IPS DF 19.7 (cell line): ENCODE results near the gene LILRB3.
"Not testable (repeated sequence)": the region's sequence is repeated elsewhere in the genome, so short reads cannot be mapped to it uniquely, and the experiment has no call there.

Experiments
- DNase-seq: peaks from one replicate; pipeline ENCODE4 v3.0.0-alpha.2; 2013; ENCODE audit warnings: low read depth, low spot score

Gene LILRB3

DNA sequence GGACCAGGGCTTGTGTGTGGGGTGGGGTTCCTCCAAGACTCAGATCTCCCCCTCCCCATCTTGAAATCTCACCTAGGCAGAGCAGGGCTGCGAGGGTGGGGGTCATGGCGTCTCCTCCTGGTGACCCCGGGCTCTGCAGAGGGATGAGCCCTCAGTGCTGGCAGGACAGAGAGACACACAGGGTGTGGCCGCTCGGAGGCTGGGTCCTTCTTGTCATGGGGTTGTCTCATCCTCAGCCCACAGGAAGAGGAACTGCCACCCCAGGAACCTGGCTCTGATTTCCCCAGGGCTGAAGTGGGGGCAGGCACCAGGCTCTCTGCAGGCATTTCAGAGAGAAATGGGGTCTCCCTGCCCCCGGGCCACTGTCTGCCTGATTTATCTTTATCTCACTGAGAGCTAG is 19.8 kb upstream of the LILRB3 start, which contains the start of gene LILRA6:
LILRA6 (minus strand) TSS at position 145 of the 400 bp plus-strand sequence.
- DNase-seq = not testable (repeated sequence)

DNA sequence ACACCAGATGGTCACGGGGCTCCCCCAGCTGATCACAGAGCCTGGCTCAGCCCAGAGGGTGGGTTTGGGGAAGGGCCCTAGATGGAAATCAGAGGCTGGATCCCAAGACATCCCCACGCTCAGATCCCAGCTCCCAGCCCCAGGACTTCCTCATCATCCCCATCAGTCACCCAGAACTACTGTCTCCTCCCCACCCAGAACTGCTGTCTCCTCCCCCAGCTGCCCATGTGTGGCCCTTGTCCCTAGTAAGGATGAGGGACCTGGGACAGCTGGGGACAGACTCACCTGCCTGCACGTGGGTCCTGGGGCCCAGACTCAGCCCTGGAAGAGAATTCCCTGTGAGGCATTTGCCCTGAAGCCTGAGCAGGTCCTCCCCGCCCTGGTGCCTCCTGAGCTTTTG is 19.4 kb upstream of the LILRB3 start:
- DNase-seq = not testable (repeated sequence)

DNA sequence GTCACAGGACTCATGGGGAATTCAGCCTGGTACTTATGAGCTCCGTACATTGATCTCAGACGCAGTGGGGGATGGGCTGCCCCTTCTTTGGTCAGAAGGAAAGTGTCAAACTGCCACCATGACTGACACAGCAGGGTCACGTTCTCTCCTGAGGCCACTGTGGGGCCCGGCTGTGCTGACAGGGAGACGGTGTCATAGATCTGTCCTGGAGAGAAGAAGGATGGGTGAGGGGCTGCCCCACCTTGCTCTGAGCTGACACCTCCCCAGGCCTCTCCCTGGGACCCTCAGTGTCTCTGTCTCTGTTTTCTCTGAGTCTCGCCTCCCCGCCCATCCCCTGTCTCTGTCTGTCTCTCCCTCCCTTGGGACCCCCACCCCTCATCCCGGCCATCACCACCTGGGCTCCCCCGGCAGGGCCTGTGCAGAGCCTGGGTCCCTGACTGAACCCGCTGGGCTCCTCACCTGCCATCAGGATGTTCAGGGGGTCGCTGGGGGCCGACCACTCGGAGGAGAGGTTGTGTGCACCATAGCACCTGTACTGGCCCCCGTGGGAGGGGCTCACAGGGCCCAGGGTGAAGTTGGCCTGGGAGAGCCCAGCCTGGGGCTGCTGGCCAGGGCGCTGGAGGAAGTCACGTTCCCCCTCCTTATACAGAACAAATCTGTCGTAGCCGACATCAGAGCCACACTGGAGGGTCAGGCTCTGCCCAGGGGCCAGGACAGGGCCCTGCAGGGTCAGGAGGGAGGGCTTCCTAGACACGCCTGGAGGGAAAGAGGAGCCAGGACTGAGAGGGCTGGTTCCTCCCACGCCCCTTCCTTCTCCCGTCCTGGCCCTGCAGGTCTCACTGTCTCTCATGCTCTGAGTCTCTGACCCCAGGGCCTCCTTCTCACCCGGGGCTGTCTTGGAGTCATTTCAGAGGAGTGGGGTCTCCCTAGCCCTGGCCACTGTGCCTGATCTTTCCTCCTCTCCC is 17.8 kb upstream of the LILRB3 start:
- not testable (repeated sequence) for DNase-seq

DNA sequence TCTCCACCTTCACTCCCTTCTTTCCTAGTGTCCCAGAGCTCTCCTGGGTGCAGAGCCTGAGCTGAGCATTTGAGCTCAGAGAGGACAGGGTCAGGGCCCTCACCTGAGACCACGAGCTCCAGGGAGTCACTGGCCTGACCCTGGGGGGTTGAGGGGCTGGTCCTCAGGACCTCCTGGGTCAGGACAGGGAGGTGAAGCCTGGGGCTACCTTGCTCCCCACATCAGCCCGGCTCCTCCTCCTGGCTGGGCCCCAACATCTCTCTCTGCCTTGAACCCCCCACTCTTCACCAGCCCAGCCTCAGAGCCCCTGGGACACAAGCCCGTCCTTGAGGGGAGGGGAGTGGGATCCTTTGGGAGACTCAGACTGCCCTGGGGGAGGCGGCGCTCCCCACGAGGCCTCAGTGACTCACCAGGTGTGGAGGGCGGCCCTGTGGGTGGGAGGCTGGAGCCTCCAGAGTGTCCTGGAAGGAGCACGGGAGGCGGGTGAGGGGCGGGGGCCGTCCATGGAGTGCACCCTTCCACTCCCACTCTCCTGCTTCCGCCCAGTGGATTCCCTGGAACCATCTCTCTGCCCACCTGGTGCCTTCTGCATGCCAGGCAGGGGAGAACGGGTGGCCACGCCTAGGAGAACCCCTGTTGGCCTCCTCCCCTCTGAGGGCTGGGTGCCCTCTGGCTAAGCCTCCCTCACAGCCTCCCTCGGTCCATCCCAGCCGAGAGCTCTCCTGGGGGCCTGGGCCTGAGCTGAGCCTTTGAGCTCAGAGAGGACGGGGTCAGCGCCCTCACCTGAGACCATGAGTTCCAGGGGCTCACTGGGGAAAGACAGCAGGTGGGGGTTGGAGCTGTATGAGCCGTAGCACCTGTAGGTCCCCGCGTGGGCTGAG is 16.9 kb upstream of the LILRB3 start:
- not testable (repeated sequence) for DNase-seq

DNA sequence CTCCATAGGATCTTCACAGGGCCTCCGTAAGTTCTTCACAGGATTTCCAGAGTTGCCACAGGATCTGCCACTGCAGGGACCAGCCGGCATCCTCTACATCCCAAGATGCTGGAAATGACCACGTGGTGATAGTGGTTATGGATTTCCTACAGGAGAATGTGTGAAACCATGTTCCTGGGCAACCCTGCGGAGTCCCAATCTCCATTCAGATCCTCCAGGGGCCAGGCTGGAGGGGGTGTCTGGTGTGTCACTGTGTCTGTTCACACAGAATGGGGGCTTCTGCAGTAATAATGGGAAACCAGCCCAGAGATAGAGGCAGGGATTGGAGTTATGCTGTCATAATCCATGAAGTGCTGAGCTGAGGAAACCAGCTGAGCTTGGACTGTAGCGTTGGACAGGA is 11.1 kb upstream of the LILRB3 start:
- no peak for DNase-seq

DNA sequence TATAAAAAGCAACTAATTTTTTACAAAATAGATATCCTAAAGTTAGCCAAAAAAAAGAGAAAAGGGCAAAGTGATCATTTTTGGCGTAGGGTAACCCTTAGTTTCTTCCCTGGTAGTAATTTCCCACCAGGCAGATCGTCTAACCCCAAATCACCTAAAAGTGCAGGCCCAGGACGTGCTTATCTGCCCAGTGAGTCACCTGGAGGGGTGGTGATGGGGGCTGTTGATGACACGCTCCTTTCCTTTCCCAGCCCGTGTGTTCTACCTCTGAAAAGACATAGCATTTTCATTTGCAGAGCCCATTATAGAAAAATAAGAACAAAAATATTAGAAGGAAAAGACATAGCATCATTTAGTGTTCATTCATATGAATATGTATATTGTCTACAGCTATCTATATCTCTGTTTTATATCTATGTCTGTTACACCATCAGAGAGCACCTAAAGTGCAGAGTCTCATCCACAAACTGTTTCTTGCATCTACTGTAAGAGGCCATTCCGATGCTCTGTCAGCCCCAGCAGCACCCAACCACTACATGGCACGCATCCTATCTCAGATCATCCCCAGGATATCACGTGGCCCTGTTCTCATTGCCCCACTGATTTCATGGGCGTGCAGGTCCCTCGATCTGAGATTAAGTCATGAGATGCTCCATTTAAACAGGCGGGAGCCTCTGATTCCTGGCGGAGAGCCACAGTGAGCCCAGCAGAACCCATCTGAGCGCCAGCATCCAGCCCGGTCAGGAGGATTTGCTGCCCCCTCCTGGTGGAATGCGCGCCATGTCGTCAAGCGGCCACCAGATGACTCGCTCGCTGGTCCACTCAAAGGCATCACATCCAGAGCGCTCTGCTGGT is 8.5 kb upstream of the LILRB3 start:
- no peak for DNase-seq

DNA sequence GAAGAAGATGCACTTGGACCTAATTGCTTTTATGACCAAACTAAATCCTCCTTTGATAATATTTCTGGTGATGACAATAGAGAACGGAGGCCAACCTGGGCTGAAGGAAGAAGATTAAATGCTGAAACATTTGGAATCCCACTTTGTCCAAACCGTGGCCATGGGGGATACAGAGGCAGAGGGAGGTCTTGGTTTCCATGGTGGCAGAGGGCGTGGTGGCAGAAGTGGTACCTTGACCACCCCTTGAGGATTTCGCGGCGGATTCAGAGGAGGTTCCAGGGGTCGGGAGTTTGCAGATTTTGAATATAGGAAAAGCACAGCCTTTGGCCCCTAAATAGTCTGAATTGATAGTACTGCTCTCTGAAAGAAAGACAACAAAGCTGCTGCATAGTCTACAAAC is 7.2 kb upstream of the LILRB3 start:
- no peak for DNase-seq

DNA sequence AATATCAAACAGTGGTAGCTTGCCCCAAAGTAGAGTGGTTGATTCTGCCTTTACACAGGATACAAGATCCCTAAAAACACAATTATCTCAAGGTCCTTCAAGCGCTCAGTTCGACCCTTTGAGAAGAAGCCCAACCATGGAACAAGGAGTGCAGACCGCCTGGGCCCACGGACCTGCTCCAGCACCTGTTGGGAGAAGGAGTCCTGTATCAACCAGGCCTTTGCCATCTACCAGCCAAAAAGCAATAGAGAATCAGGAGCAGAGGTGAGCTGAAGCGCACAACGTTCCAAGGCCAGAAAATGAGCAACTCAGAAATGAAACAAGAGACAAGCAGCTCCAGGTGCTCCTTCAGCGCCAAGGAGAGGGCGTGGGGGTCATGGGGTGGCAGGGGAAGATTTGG is 6.3 kb upstream of the LILRB3 start:
- DNase-seq = no peak

DNA sequence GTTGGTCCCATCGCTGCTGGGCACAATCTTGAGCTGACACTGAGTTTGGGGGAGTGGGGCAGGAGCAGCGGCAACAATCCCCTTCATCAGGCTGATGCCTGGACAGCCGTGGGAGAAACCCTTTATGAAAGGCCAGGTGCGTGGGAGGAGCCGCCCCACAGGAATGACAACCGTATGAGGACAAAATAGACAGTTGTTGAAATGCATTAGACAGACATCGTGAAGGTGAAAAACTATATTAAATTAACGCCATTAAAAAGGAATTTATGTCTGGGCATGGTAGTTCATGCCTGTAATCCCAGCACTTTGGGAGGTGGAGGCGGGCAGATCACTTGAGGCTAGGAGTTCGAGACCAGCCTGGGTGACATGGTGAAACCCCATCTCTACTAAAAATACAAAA is 1.8 kb upstream of the LILRB3 start:
- DNase-seq = not testable (repeated sequence)

DNA sequence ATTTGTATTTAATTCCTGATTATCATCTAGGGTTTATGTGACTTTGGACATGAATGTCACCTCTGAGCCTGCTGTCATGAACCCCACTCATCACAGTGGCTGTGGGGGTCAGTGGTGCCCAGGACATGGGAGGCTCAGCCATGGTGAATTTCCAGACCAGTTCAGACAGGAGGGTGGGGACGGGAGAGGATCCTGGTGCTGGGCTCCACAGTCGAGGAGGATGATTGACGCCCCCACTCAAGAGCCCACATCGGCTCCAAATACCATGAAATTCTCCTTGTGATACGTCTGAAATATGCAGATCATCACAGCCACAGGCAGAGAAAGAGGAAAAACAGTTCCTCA is 1.1 kb upstream of the LILRB3 start:
- DNase-seq = not testable (repeated sequence)

DNA sequence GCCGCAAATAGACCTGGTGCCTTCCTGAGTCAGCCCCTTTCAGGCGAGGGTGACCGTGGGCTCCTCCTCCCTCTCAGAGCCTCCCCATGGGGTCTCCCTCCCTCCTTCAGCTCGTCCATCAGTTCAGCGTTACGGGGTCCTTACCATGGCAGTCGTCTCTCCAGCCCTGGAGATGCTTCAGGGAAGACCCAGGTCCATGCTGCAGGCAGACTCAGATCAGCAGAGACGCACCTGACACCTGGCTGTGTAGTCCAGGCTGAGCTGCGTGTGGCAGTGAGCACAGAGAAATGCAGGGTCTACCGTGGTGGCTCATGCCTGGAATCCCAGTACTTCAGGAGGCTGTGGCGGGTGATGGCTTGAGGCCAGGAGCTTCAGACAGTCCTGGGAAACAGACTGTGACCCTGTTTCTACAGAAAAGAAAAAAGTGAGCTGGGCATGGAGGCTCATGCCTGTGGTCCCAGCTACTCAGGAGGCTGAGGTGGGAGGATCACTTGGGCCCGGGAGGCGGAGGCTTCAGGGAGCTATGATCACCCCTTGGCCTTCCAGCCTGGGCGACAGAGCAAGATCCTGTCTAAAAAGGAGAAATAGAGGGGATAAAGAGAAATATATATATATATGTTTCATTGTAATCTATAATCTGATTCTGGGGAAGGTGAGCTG is 600 bp upstream of the LILRB3 start:
- not testable (repeated sequence) for DNase-seq

DNA sequence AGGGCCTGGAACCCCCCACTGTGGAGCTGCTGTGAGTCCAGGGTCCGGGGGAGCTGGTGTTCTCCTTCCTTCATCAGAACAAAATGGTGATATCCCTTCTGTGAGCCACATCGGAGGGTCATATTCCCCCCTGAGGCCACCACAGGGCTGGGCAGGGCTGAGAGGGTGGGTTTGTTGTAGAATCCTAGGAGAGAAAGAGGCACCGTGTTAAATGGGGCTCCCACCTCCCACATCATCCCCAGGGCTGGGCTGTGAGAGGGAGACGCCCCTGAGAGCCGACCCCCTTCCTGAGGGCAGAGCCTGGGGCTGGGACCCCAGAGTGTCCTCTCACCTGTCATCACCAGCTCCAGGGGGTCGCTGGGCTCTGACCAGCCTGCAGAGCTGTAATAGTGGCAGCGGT is 860 bp downstream of the LILRB3 start:
- not testable (repeated sequence) for DNase-seq

DNA sequence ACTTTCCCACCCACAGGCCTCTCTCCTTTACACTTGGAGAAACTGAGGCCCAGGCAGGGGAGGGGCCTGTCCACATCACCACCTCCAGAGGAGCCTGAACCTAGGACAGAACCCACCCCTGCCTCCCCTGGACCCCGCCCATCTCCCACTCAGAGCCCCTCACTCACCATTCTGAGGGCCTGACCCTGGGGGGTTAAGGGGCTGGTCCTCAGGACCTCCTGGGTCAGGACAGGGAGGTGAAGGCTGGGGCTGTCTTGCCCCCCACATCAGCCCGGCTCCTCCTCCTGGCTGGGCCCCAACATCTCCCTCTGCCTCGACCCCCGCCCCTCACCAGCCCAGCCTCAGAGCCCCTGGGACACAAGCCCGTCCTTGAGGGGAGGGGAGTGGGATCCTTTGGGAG is 3.1 kb downstream of the LILRB3 start:
- DNase-seq = not testable (repeated sequence)

DNA sequence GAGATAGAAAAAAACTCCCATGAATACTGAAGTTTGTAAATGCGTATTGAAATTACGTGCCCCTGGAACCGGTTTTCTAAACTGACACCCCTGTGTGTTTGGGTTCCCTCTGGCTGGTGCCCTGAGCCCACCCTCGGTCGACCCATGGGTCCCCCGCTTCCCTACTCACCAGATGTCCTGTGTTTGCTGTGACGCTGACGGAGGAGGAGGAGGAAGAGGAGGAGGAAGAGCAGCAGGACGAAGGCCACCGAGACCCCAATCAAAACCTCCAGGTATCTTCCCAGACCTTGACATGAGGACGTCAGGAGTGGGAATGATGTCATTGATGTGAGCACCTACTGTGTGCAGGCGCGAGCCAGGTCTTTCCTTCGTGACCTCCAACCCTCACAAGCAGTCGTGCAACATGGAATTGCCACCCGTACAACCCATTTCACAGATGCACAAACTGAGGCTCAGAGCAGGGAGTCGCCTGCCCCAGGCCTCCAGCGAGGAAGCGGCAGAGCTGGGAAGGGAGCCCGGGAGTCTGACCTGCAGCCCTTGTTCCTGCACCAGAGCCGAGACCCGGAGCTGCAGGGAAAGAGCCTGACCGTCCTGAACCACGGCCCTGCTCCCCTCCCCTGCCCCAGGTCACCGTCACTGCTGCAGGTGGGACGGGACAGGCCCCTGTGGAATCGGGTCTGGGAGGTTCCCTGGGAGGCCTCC is 3.7 kb downstream of the LILRB3 start:
- no peak for DNase-seq

DNA sequence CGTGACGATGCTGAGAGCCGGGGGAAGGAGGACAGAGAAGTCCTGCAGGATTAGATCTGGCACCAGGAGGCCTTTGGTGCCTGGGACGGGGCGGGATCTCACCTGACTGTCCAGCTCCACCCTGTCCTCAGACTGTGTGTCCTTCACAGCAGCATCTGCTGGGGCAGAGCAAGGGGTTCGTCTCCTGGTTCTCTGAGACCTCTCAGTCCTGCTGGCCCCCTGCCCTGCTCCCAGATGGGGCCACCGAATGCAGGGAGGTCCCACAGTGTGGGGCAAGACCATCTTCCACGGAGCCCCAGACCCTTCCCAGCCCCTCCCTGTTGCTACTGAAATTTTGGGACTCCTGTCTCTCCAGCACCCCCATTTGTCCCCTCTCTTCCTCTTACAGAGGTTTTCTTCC is 4.5 kb downstream of the LILRB3 start:
- DNase-seq = no peak

DNA sequence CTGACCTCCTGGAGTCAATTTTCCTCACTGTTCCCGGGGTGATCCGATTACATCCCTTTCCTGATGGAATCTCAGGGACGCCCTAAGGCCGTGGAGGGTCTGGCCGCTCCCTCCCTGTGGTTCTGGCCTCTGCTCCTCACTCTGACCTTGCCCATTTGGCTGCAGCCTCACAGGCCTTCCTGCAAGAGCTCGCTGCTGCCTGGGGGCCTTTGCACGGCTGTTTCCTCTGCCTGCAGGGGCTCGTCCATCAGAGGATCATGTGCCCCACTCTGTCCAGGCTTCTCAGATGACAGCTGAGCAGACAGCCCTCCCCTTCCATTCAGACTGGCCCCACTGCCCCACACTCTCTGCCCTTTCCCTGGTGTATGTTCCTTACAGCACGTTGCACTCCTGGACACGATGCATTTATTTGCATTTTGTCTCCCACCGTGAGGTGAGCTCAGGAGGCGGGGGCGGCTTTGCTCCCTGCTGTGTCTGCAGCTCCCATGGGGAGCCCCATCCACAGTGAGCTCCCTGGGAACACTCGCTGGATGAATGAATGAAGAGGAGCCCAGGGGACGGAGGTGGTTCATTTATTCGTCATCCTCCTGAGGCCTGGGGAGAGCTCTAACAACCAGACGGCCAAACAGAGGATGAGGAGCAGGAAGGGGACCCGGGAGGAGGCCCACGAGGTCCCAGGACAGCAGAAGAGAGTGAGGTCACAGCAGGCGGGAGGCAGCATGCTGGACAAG is 5.1 kb downstream of the LILRB3 start:
- not testable (repeated sequence) for DNase-seq

DNA sequence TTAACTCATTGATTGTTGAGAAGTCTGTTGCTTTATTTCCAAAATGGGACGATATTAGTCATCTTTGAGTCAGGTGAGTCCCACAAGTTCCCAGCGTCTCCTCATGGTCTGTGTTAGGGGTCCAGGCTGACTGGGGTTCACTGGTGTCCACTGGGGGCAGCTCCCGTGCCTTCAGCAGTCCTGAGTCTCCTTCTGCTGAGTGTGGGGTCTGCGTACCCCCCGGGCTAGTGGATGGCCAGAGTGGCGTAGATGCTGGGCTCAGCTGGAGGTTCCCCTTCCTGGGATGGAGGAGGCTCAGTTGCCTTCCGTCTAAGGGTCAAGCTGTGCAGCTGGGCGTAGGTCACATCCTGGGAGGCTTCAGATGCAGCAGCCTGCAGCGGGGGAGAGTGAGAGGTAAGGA is 5.9 kb downstream of the LILRB3 start:
- no peak for DNase-seq

DNA sequence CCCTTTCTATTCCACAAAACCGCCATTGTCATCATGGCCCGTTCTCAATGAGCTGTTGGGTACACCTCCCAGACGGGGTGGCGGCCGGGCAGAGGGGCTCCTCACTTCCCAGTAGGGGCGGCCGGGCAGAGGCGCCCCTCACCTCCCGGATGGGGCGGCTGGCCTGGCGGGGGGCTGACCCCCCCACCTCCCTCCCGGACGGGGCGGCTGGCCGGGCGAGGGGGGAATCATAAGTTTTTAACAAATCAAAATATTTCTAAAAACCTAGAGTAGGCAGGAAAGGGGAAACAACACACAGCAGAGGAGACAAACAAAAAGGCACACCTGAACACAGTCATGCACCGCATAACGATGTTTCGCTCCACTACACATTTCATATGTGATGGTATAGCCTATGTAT is 8.1 kb downstream of the LILRB3 start:
- not testable (repeated sequence) for DNase-seq

DNA sequence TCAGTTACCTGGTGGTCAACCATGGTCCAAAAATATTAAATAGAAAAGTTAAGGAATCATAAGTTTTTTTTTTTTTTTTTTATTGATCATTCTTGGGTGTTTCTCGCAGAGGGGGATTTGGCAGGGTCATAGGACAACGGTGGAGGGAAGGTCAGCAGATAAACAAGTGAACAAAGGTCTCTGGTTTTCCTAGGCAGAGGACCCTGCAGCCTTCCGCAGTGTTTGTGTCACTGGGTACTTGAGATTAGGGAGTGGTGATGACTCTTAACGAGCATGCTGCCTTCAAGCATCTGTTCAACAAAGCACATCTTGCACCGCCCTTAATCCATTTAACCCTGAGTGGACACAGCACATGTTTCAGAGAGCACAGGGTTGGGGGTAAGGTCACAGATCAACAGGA is 8.6 kb downstream of the LILRB3 start:
- not testable (repeated sequence) for DNase-seq

DNA sequence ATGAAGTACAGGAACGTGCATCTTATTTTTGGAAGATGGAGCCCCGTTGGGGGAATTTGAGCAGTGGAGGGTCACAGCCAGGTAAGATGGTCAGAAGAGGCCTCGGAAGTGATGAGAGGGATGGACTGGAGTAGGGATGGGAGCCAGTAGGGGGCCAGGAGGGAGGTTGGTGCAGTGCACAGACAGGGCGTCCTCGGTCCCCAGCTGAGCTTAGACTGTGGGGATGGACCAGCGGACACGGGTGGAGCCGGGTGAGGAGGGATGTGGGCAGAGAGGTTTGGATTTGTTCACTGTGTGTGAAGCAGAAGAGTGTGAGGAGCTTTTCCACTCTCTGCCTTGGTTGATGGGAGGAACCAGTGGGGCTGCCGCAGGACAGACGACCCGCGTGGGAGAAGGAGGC is 11.6 kb downstream of the LILRB3 start:
- DNase-seq = no peak
